Naive thymus-derived CD8-positive, alpha-beta T cell (primary cell): ENCODE data around the gene CNGA2. TPM values are rescaled to one million over a fixed set of nuclear protein-coding genes. Genes with fewer than 3 reads are reported as not detected.

Experiments
- polyA plus RNA-seq, 3 donors: library from polyadenylated mRNA; unstranded; fragments of 300-500 nt; fragmentation: Illumina TruSeq; gene quantifications; one replicate each; pipeline ENCODE4 v1.2.3, GENCODE V29; 2021
- total RNA-seq, 8 experiments: library from RNA in 2 of 8; stranded (reverse) in 2 of 8; gene quantifications; one replicate each; pipeline ENCODE4 v1.2.3 and lab custom pipeline; 2021 to 2026

The CNGA2 gene
- total and polyA plus RNA-seq, 5 experiments from 2014 or later = not detected

Other genes starting within 250 kb of the CNGA2 start
- gene PASD1, start 171.1 kb upstream of the CNGA2 start, total RNA-seq = not detected
- gene PASD1, start 171.1 kb upstream of the CNGA2 start, polyA plus RNA-seq = not detected
- not detected for gene PRRG3, start 39.3 kb upstream of the CNGA2 start, total RNA-seq
- gene PRRG3, start 39.3 kb upstream of the CNGA2 start, polyA plus RNA-seq = not detected
- not detected for gene FATE1, start 18.7 kb upstream of the CNGA2 start, total RNA-seq
- not detected for gene FATE1, start 18.7 kb upstream of the CNGA2 start, polyA plus RNA-seq
- not detected for gene MAGEA4, start 178.1 kb downstream of the CNGA2 start, total RNA-seq
- not detected for gene MAGEA4, start 178.1 kb downstream of the CNGA2 start, polyA plus RNA-seq
- gene GABRE, start 239.9 kb downstream of the CNGA2 start, total RNA-seq = not detected
- gene GABRE, start 239.9 kb downstream of the CNGA2 start, polyA plus RNA-seq = not detected